IPS-20b (cell line): ENCODE results near the gene CLNK.

Experiments
- H3K27ac ChIP-seq: one replicate; pipeline ENCODE4 v1.5.1; 2013; ENCODE audit warnings: low read length
- H3K27me3 ChIP-seq: 2 replicates; pipeline ENCODE4 v1.6.1; 2013; ENCODE audit warnings: mild to moderate bottlenecking, low read length, inconsistent platforms; ENCODE audit not compliant: insufficient read depth
- H3K36me3 ChIP-seq: 2 replicates; pipeline ENCODE4 v1.6.1; 2013; ENCODE audit warnings: low read depth, mild to moderate bottlenecking, inconsistent platforms, low read length, moderate library complexity; ENCODE audit not compliant: insufficient read depth
- H3K4me1 ChIP-seq: 2 replicates; pipeline ENCODE4 v1.6.1; 2013; ENCODE audit warnings: mild to moderate bottlenecking, control low read depth, inconsistent platforms, low read length, moderate library complexity; ENCODE audit not compliant: insufficient read depth
- H3K4me3 ChIP-seq: 2 replicates; pipeline ENCODE4 v1.5.1; 2013; ENCODE audit warnings: mild to moderate bottlenecking, low read length, inconsistent platforms
- H3K9ac ChIP-seq: 2 replicates; pipeline ENCODE4 v1.6.1; 2013; ENCODE audit warnings: low read depth, mild to moderate bottlenecking, inconsistent platforms, low read length, moderate library complexity
- H3K9me3 ChIP-seq: 2 replicates; pipeline ENCODE4 v1.6.1; 2013; ENCODE audit warnings: mild to moderate bottlenecking, low read depth, low read length, inconsistent platforms; ENCODE audit not compliant: insufficient read depth

The CLNK gene

GRCh38 chr4:10656988-10657387 lies 27.6 kb downstream of the CLNK start:
- Histone ChIP-seq H3K9ac (no peak overlapping the region), H3K27me3 (no peaks in the 10 kb centered on the region), H3K36me3 (no peaks in the 10 kb centered on the region), H3K27ac (no peak overlapping the region), H3K4me1 (no peaks in the 10 kb centered on the region), H3K4me3 (no peak overlapping the region), H3K9me3 (no peaks in the 10 kb centered on the region)

GRCh38 chr4:10656420-10656819 lies 28.1 kb downstream of the CLNK start:
- no peak overlapping the region for H3K4me3 ChIP-seq

GRCh38 chr4:10655968-10656367 lies 28.6 kb downstream of the CLNK start:
- H3K9me3 ChIP-seq, result no peaks in the 10 kb centered on the region
- H3K4me1 ChIP-seq, result no peaks in the 10 kb centered on the region
- H3K9ac ChIP-seq, result no peak overlapping the region
- H3K4me3 ChIP-seq, result no peak overlapping the region
- no peak overlapping the region for H3K27ac ChIP-seq
- H3K27me3 ChIP-seq, result no peaks in the 10 kb centered on the region
- no peaks in the 10 kb centered on the region for H3K36me3 ChIP-seq

More at GRCh38 chr4:10656420-10656819, 28.1 kb downstream of the CLNK start:
- no peaks in the 10 kb centered on the region for H3K36me3 ChIP-seq
- H3K27me3 ChIP-seq, result no peaks in the 10 kb centered on the region
- no peaks in the 10 kb centered on the region for H3K9me3 ChIP-seq
- H3K9ac ChIP-seq, result no peak overlapping the region
- no peak overlapping the region for H3K27ac ChIP-seq
- no peaks in the 10 kb centered on the region for H3K4me1 ChIP-seq

- Histone ChIP-seq H3K27me3 (no peaks in the 10 kb centered on the region), H3K9me3 (no peaks in the 10 kb centered on the region), H3K9ac (no peak overlapping the region), H3K4me1 (no peaks in the 10 kb centered on the region), H3K36me3 (no peaks in the 10 kb centered on the region), H3K27ac (no peak overlapping the region), H3K4me3 (no peak overlapping the region)
These were observed 36.1 kb downstream of the CLNK start for GRCh38 chr4:10648479-10648878.

- Histone ChIP-seq H3K27me3 (no peaks in the 10 kb centered on the region), H3K9ac (no peak overlapping the region), H3K27ac (no peak overlapping the region), H3K4me3 (no peak overlapping the region), H3K36me3 (no peaks in the 10 kb centered on the region), H3K4me1 (no peaks in the 10 kb centered on the region), H3K9me3 (no peaks in the 10 kb centered on the region)
These were observed 36.7 kb downstream of the CLNK start for GRCh38 chr4:10647846-10648245.

GRCh38 chr4:10643600-10644425 lies 40.8 kb downstream of the CLNK start:
- no peak overlapping the region for H3K27ac ChIP-seq
- no peak overlapping the region for H3K9ac ChIP-seq
- no peaks in the 10 kb centered on the region for H3K4me1 ChIP-seq

GRCh38 chr4:10640561-10641201 lies 43.9 kb downstream of the CLNK start:
- no peaks in the 10 kb centered on the region for H3K36me3 ChIP-seq
- no peaks in the 10 kb centered on the region for H3K27me3 ChIP-seq
- no peaks in the 10 kb centered on the region for H3K9me3 ChIP-seq
- H3K9ac ChIP-seq, result no peak overlapping the region
- H3K4me1 ChIP-seq, result no peaks in the 10 kb centered on the region
- no peak overlapping the region for H3K4me3 ChIP-seq
- no peak overlapping the region for H3K27ac ChIP-seq

More at GRCh38 chr4:10643600-10644425, 40.8 kb downstream of the CLNK start:
- Histone ChIP-seq H3K9me3 (no peaks in the 10 kb centered on the region), H3K36me3 (no peaks in the 10 kb centered on the region), H3K4me3 (no peak overlapping the region), H3K27me3 (no peaks in the 10 kb centered on the region)

- H3K4me1 ChIP-seq, result no peaks in the 10 kb centered on the region
- H3K27ac ChIP-seq, result no peak overlapping the region
- no peak overlapping the region for H3K9ac ChIP-seq
- H3K4me3 ChIP-seq, result no peak overlapping the region
- no peaks in the 10 kb centered on the region for H3K36me3 ChIP-seq
- H3K9me3 ChIP-seq, result no peaks in the 10 kb centered on the region
- no peaks in the 10 kb centered on the region for H3K27me3 ChIP-seq
These were observed 44.9 kb downstream of the CLNK start for GRCh38 chr4:10639664-10640063.

GRCh38 chr4:10639100-10639499 lies 45.5 kb downstream of the CLNK start:
- no peak overlapping the region for H3K9ac ChIP-seq
- no peaks in the 10 kb centered on the region for H3K36me3 ChIP-seq

GRCh38 chr4:10635091-10635490 lies 49.5 kb downstream of the CLNK start:
- no peaks in the 10 kb centered on the region for H3K9me3 ChIP-seq
- no peak overlapping the region for H3K4me3 ChIP-seq
- no peaks in the 10 kb centered on the region for H3K27me3 ChIP-seq
- no peak overlapping the region for H3K9ac ChIP-seq
- no peaks in the 10 kb centered on the region for H3K36me3 ChIP-seq
- no peak overlapping the region for H3K27ac ChIP-seq
- H3K4me1 ChIP-seq, result no peaks in the 10 kb centered on the region

More at GRCh38 chr4:10639100-10639499, 45.5 kb downstream of the CLNK start:
- Histone ChIP-seq H3K4me1 (no peaks in the 10 kb centered on the region), H3K27ac (no peak overlapping the region), H3K9me3 (no peaks in the 10 kb centered on the region), H3K4me3 (no peak overlapping the region), H3K27me3 (no peaks in the 10 kb centered on the region)

- no peak overlapping the region for H3K27ac ChIP-seq
- H3K9me3 ChIP-seq, result no peaks in the 10 kb centered on the region
- no peaks in the 10 kb centered on the region for H3K4me1 ChIP-seq
- H3K27me3 ChIP-seq, result no peaks in the 10 kb centered on the region
- no peak overlapping the region for H3K4me3 ChIP-seq
- H3K36me3 ChIP-seq, result no peaks in the 10 kb centered on the region
- no peak overlapping the region for H3K9ac ChIP-seq
These were observed 55.2 kb downstream of the CLNK start for GRCh38 chr4:10629394-10629793.

GRCh38 chr4:10625131-10625530 lies 59.4 kb downstream of the CLNK start:
- H3K4me3 ChIP-seq, result no peak overlapping the region
- no peak overlapping the region for H3K9ac ChIP-seq
- no peaks in the 10 kb centered on the region for H3K36me3 ChIP-seq
- H3K9me3 ChIP-seq, result no peaks in the 10 kb centered on the region
- no peak overlapping the region for H3K27ac ChIP-seq
- no peaks in the 10 kb centered on the region for H3K27me3 ChIP-seq
- no peaks in the 10 kb centered on the region for H3K4me1 ChIP-seq
